ENCODE measurements around the gene ZBTB32.

Gene ZBTB32

GRCh38 chr19:35751839-35752745, 47.7 kb downstream of the ZBTB32 start:
- no peak for DNase-seq (ENCODE audit: low read depth, low spot score)

- DNase-seq (ENCODE audit: low read depth, low spot score), result no peak
These were observed 48.5 kb downstream of the ZBTB32 start for GRCh38 chr19:35752746-35753350.

- DNase-seq (ENCODE audit: low read depth, low spot score), result no peak
These were observed 49.4 kb downstream of the ZBTB32 start for GRCh38 chr19:35753634-35754369.

- no peak for DNase-seq (ENCODE audit: low read depth, low spot score)
These were observed 50.2 kb downstream of the ZBTB32 start for GRCh38 chr19:35754370-35755130.

- DNase-seq (ENCODE audit: low read depth, low spot score), result no peak
These were observed 50.8 kb downstream of the ZBTB32 start for GRCh38 chr19:35755131-35755549.

- DNase-seq (ENCODE audit: low read depth, low spot score), result no peak
These were observed 51.4 kb downstream of the ZBTB32 start for GRCh38 chr19:35755550-35756376.

- no peak for DNase-seq (ENCODE audit: low read depth, low spot score)
These were observed 52.2 kb downstream of the ZBTB32 start, which contains the start of gene HSPB6 for GRCh38 chr19:35756377-35757230. Gene HSPB6 (minus strand): TSS chr19:35757029. CDS start chr19:35757008, 21 bp downstream.

- no peak for DNase-seq (ENCODE audit: low read depth, low spot score)
These were observed 52.9 kb downstream of the ZBTB32 start for GRCh38 chr19:35757231-35757748.

GRCh38 chr19:35757749-35758608, 53.6 kb downstream of the ZBTB32 start, which contains the start of gene PROSER3:
Gene PROSER3 (plus strand): TSS chr19:35758176. CDS start chr19:35758216, 40 bp downstream.
- DNase-seq (ENCODE audit: low read depth, low spot score), result peak; percentile 97

- no peak for DNase-seq (ENCODE audit: low read depth, low spot score)
These were observed 55.3 kb downstream of the ZBTB32 start for GRCh38 chr19:35759697-35760096.

GRCh38 chr19:35760711-35761349, 56.5 kb downstream of the ZBTB32 start:
- no peak for DNase-seq (ENCODE audit: low read depth, low spot score)

- no peak for DNase-seq (ENCODE audit: low read depth, low spot score)
These were observed 60.3 kb downstream of the ZBTB32 start for GRCh38 chr19:35764432-35765315.

Measured in activated CD4-positive, CD25-positive, alpha-beta regulatory T cell treated with anti-CD3 and anti-CD28 coated beads, Interleukin-2, amount 50 U/mL, for 16 hours (primary cell).